ENCODE results near the gene FAS. TPM values are rescaled to one million over a fixed set of nuclear protein-coding genes. Genes with fewer than 3 reads are reported as not detected.

Gene FAS
- polyA plus RNA-seq (ENCODE audit: insufficient read length in 3 of 3) = 1 to 10 TPM; 9.3 to 9.7 (median 9.5) TPM
- long read RNA-seq, donor 1, partial matches to known transcripts = 0 of 3 reads
- long read RNA-seq, donor 1, other reads (novel, unspliced or antisense) = 0 of 3 reads
- long read RNA-seq, donor 2, partial matches to known transcripts = 0 of 4 reads
- long read RNA-seq, donor 2, other reads (novel, unspliced or antisense) = 0 of 4 reads
- long read RNA-seq, donor 3, transcript FAS-204 (9 exons, 2,563 nt) = major isoform, 5 of 5 reads
- long read RNA-seq, donor 3, partial matches to known transcripts = 0 of 5 reads
- long read RNA-seq, donor 3, other reads (novel, unspliced or antisense) = 0 of 5 reads
- long read RNA-seq, donor 4, partial matches to known transcripts = 0 of 5 reads
- long read RNA-seq, donor 4, other reads (novel, unspliced or antisense) = 0 of 5 reads
- long read RNA-seq, donor 5 = 0 reads
- long read RNA-seq, donor 6, partial matches to known transcripts = 0 of 2 reads
- long read RNA-seq, donor 6, other reads (novel, unspliced or antisense) = 0 of 2 reads
- long read RNA-seq, donor 7, partial matches to known transcripts = 0 of 2 reads
- long read RNA-seq, donor 7, other reads (novel, unspliced or antisense) = 0 of 2 reads
- long read RNA-seq, donor 8 = 0 reads
- long read RNA-seq, donor 9, partial matches to known transcripts = 0 of 1 reads
- long read RNA-seq, donor 9, other reads (novel, unspliced or antisense) = 0 of 1 reads
- long read RNA-seq, donor 10, partial matches to known transcripts = 0 of 1 reads
- long read RNA-seq, donor 10, other reads (novel, unspliced or antisense) = 0 of 1 reads
- long read RNA-seq, donor 11, partial matches to known transcripts = 0 of 2 reads
- long read RNA-seq, donor 11, other reads (novel, unspliced or antisense) = 0 of 2 reads
- long read RNA-seq, donor 12, partial matches to known transcripts = 7 of 9 reads
- long read RNA-seq, donor 12, other reads (novel, unspliced or antisense) = 0 of 9 reads
- long read RNA-seq, donor 13 = 0 reads
- long read RNA-seq, donor 14 = 0 reads
- long read RNA-seq, donor 15, partial matches to known transcripts = 0 of 2 reads
- long read RNA-seq, donor 15, other reads (novel, unspliced or antisense) = 0 of 2 reads
- long read RNA-seq, donor 16, partial matches to known transcripts = 0 of 3 reads
- long read RNA-seq, donor 16, other reads (novel, unspliced or antisense) = 0 of 3 reads

- DNase-seq = peak; percentile 71
Measured at GRCh38 chr10:88990384-88991160, at the start of gene FAS. TSS of gene FAS (plus strand) at chr10:88990798. CDS start at chr10:88990877, 79 bp downstream.

- no peak for DNase-seq
Measured at GRCh38 chr10:88941026-88941425, 49.6 kb upstream of the FAS start.

- DNase-seq = no peak
Measured at GRCh38 chr10:88943778-88944177, 46.8 kb upstream of the FAS start.

- no peak for DNase-seq
Measured at GRCh38 chr10:88944813-88945212, 45.8 kb upstream of the FAS start.

GRCh38 chr10:88946200-88946599 is 44.4 kb upstream of the FAS start:
- no peak for DNase-seq

GRCh38 chr10:88946965-88947590 is 43.5 kb upstream of the FAS start:
- no peak for DNase-seq

- no peak for DNase-seq
Measured at GRCh38 chr10:88949051-88949450, 41.5 kb upstream of the FAS start.

GRCh38 chr10:88949912-88950837 is 40.4 kb upstream of the FAS start:
- no peak for DNase-seq

GRCh38 chr10:88952647-88953111 is 37.9 kb upstream of the FAS start, which contains the start of gene ACTA2:
TSS of gene ACTA2 (minus strand) at chr10:88952773. CDS start at chr10:88948930, 3,843 bp downstream.
- DNase-seq = no peak

GRCh38 chr10:88953662-88954061 is 36.9 kb upstream of the FAS start:
- no peak for DNase-seq

- no peak for DNase-seq
Measured at GRCh38 chr10:88954458-88955083, 36.0 kb upstream of the FAS start.

GRCh38 chr10:88957381-88957780 is 33.2 kb upstream of the FAS start:
- DNase-seq = no peak

- no peak for DNase-seq
Measured at GRCh38 chr10:88958721-88959120, 31.9 kb upstream of the FAS start.

- DNase-seq = no peak
Measured at GRCh38 chr10:88960802-88961201, 29.8 kb upstream of the FAS start.

GRCh38 chr10:88961266-88961665 is 29.3 kb upstream of the FAS start:
- DNase-seq = no peak

- DNase-seq = no peak
Measured at GRCh38 chr10:88962336-88962735, 28.3 kb upstream of the FAS start.

- no peak for DNase-seq
Measured at GRCh38 chr10:88963318-88963717, 27.3 kb upstream of the FAS start.

- no peak for DNase-seq
Measured at GRCh38 chr10:88964360-88964759, 26.2 kb upstream of the FAS start.

- no peak for DNase-seq
Measured at GRCh38 chr10:88964869-88965415, 25.7 kb upstream of the FAS start.
